GM11168 (cell line): ENCODE measurements around the gene ZNF446.
"Not testable (repeated sequence)": the region's sequence is repeated elsewhere in the genome, so short reads cannot be mapped to it uniquely, and the experiment has no call there.

Experiments
- in situ Hi-C: fragments of 300-500 bp; cut with MboI; formaldehyde crosslinking; loops from one replicate; pipeline ENCODE4 v1.12.0; 2022; ENCODE audit warnings: low sequenced_read_pairs; ENCODE audit not compliant: unreplicated experiment

The ZNF446 gene

GRCh38 chr19:58498316-58499020 lies 22.3 kb downstream of the ZNF446 start:
- in situ Hi-C loops = no loop called here

- in situ Hi-C loops = no loop called here
These were observed 23.1 kb downstream of the ZNF446 start for GRCh38 chr19:58499021-58499927.

- in situ Hi-C loops = no loop called here
These were observed 24.1 kb downstream of the ZNF446 start for GRCh38 chr19:58500242-58500641.

GRCh38 chr19:58507602-58508223 lies 31.6 kb downstream of the ZNF446 start:
- in situ Hi-C loops = not testable (repeated sequence)

- in situ Hi-C loops = no loop called here
These were observed 33.6 kb downstream of the ZNF446 start for GRCh38 chr19:58509731-58510083.

- in situ Hi-C loops = no loop called here
These were observed 34.1 kb downstream of the ZNF446 start for GRCh38 chr19:58510084-58510862.

- in situ Hi-C loops = no loop called here
These were observed 35.4 kb downstream of the ZNF446 start, which contains the start of gene SLC27A5 for GRCh38 chr19:58511353-58512208. SLC27A5 (minus strand) TSS chr19:58511992; CDS start chr19:58511955, 37 bp downstream.

GRCh38 chr19:58513213-58513693 lies 37.1 kb downstream of the ZNF446 start:
- in situ Hi-C loops = no loop called here

- in situ Hi-C loops = no loop called here
These were observed 37.8 kb downstream of the ZNF446 start for GRCh38 chr19:58513694-58514563.

GRCh38 chr19:58514564-58515022 lies 38.4 kb downstream of the ZNF446 start:
- in situ Hi-C loops = no loop called here

- in situ Hi-C loops = no loop called here
These were observed 39.1 kb downstream of the ZNF446 start for GRCh38 chr19:58515259-58515658.

- in situ Hi-C loops = no loop called here
These were observed 40.2 kb downstream of the ZNF446 start for GRCh38 chr19:58516246-58516836.

GRCh38 chr19:58516964-58517833 lies 41.0 kb downstream of the ZNF446 start:
- in situ Hi-C loops = no loop called here

GRCh38 chr19:58518256-58519086 lies 42.3 kb downstream of the ZNF446 start:
- in situ Hi-C loops = no loop called here

GRCh38 chr19:58519087-58519354 lies 42.9 kb downstream of the ZNF446 start:
- in situ Hi-C loops = no loop called here
